ENCODE results near the gene WDR82. TPM values are rescaled to one million over a fixed set of nuclear protein-coding genes. Genes with fewer than 3 reads are reported as not detected.

The WDR82 gene
- total and polyA plus RNA-seq, 2 donors (not counting 1 experiment from before 2014, with no cell fraction given) = 71.2 to 77.7 TPM

GRCh38 chr3:52228751-52229291, 49.6 kb downstream of the WDR82 start:
- no peaks in the 10 kb centered on the region for H3K4me1 ChIP-seq (ENCODE audit: control insufficient read depth, extremely low read depth, insufficient read depth, low read length)
- H4K20me1 ChIP-seq (ENCODE audit: control insufficient read depth, extremely low read depth, insufficient read depth, low read length) = no peaks in the 10 kb centered on the region
- no peak for TF ChIP-seq CTCF (conservative IDR thresholded peaks at IDR 0.05 in 1 of 2, IDR thresholded peaks at IDR 0.05 in 1 of 2; ENCODE audit: low read depth in 1 of 2, low read length in 2 of 2)
- no peak for TF ChIP-seq EZH2 (IDR thresholded peaks at IDR 0.05; ENCODE audit: low read length, missing control alignments)
- H3K36me3 ChIP-seq (ENCODE audit: control insufficient read depth, insufficient read depth, low read length) = peaks cover 37% of the 10 kb centered on the region
- no peak overlapping the region for H3K4me2 ChIP-seq (ENCODE audit: extremely low read depth, insufficient read depth, low read length)
- DNase-seq (ENCODE audit: low read depth in 2 of 2) = no peak
- no peak overlapping the region for H2AFZ ChIP-seq (ENCODE audit: low read length)
- H3K9ac ChIP-seq (ENCODE audit: insufficient read depth, low read length) = no peak overlapping the region
- no peak overlapping the region for H3K27ac ChIP-seq (ENCODE audit: insufficient read depth, low read length)
- H3K4me3 ChIP-seq (replicated peaks in 1 of 4; ENCODE audit: control extremely low read depth in 1 of 4, insufficient read depth in 1 of 4, low read depth in 3 of 4, low read length in 4 of 4) = no peak overlapping the region
- H3K79me2 ChIP-seq (ENCODE audit: control insufficient read depth, insufficient read depth, low read length) = no peaks in the 10 kb centered on the region
- no peaks in the 10 kb centered on the region for H3K9me3 ChIP-seq (ENCODE audit: control insufficient read depth, insufficient read depth, low read depth, low read length)
- no peaks in the 10 kb centered on the region for H3K27me3 ChIP-seq (ENCODE audit: control insufficient read depth, insufficient read depth, low read length)

- TF ChIP-seq CTCF (conservative IDR thresholded peaks at IDR 0.05 in 1 of 2, IDR thresholded peaks at IDR 0.05 in 1 of 2; ENCODE audit: low read depth in 1 of 2, low read length in 2 of 2) (no peak), EZH2 (IDR thresholded peaks at IDR 0.05; ENCODE audit: low read length, missing control alignments) (no peak)
- H2AFZ ChIP-seq (ENCODE audit: low read length) = no peak overlapping the region
- no peak overlapping the region for H3K27ac ChIP-seq (ENCODE audit: insufficient read depth, low read length)
- H3K4me1 ChIP-seq (ENCODE audit: control insufficient read depth, extremely low read depth, insufficient read depth, low read length) = no peaks in the 10 kb centered on the region
- H3K27me3 ChIP-seq (ENCODE audit: control insufficient read depth, insufficient read depth, low read length) = no peaks in the 10 kb centered on the region
- H3K9ac ChIP-seq (ENCODE audit: insufficient read depth, low read length) = no peak overlapping the region
- no peak for DNase-seq (ENCODE audit: low read depth in 2 of 2)
- H3K36me3 ChIP-seq (ENCODE audit: control insufficient read depth, insufficient read depth, low read length) = peaks cover 35% of the 10 kb centered on the region
- H3K4me2 ChIP-seq (ENCODE audit: extremely low read depth, insufficient read depth, low read length) = no peak overlapping the region
- no peaks in the 10 kb centered on the region for H3K79me2 ChIP-seq (ENCODE audit: control insufficient read depth, insufficient read depth, low read length)
- H3K4me3 ChIP-seq (replicated peaks in 1 of 4; ENCODE audit: control extremely low read depth in 1 of 4, insufficient read depth in 1 of 4, low read depth in 3 of 4, low read length in 4 of 4) = no peak overlapping the region
- H4K20me1 ChIP-seq (ENCODE audit: control insufficient read depth, extremely low read depth, insufficient read depth, low read length) = no peaks in the 10 kb centered on the region
- no peaks in the 10 kb centered on the region for H3K9me3 ChIP-seq (ENCODE audit: control insufficient read depth, insufficient read depth, low read depth, low read length)
Measured at GRCh38 chr3:52228266-52228665, 50.2 kb downstream of the WDR82 start.

GRCh38 chr3:52227766-52228165, 50.7 kb downstream of the WDR82 start:
- Histone ChIP-seq H3K79me2 (ENCODE audit: control insufficient read depth, insufficient read depth, low read length) (no peaks in the 10 kb centered on the region), H3K36me3 (ENCODE audit: control insufficient read depth, insufficient read depth, low read length) (peaks cover 31% of the 10 kb centered on the region), H3K27me3 (ENCODE audit: control insufficient read depth, insufficient read depth, low read length) (no peaks in the 10 kb centered on the region), H3K4me2 (ENCODE audit: extremely low read depth, insufficient read depth, low read length) (no peak overlapping the region), H2AFZ (ENCODE audit: low read length) (no peak overlapping the region), H3K9me3 (ENCODE audit: control insufficient read depth, insufficient read depth, low read depth, low read length) (no peaks in the 10 kb centered on the region), H4K20me1 (ENCODE audit: control insufficient read depth, extremely low read depth, insufficient read depth, low read length) (no peaks in the 10 kb centered on the region), H3K4me1 (ENCODE audit: control insufficient read depth, extremely low read depth, insufficient read depth, low read length) (no peaks in the 10 kb centered on the region), H3K27ac (ENCODE audit: insufficient read depth, low read length) (no peak overlapping the region), H3K9ac (ENCODE audit: insufficient read depth, low read length) (no peak overlapping the region), H3K4me3 (replicated peaks in 1 of 4; ENCODE audit: control extremely low read depth in 1 of 4, insufficient read depth in 1 of 4, low read depth in 3 of 4, low read length in 4 of 4) (no peak overlapping the region)
- no peak for DNase-seq (ENCODE audit: low read depth in 2 of 2)
- TF ChIP-seq CTCF (conservative IDR thresholded peaks at IDR 0.05 in 1 of 2, IDR thresholded peaks at IDR 0.05 in 1 of 2; ENCODE audit: low read depth in 1 of 2, low read length in 2 of 2) (no peak), EZH2 (IDR thresholded peaks at IDR 0.05; ENCODE audit: low read length, missing control alignments) (no peak)

Measured in fibroblast of lung (primary cell).